ENCODE results near the gene UBALD2.
"Not testable (repeated sequence)": the region's sequence is repeated elsewhere in the genome, so short reads cannot be mapped to it uniquely, and the experiment has no call there.

Gene UBALD2

GRCh38 chr17:76264755-76265623, at the start of gene UBALD2:
TSS of gene UBALD2 (plus strand) at chr17:76265348. CDS start at chr17:76265506, 158 bp downstream.
- ATAC-seq: peak; percentile 84 to 86

- ATAC-seq: no peak
These were observed 48.1 kb upstream of the UBALD2 start for GRCh38 chr17:76217081-76217480.

GRCh38 chr17:76219670-76220383, 45.3 kb upstream of the UBALD2 start:
- ATAC-seq: peak in 1 of 2 donors; percentile 45

GRCh38 chr17:76223802-76224201, 41.3 kb upstream of the UBALD2 start:
- ATAC-seq: no peak

GRCh38 chr17:76225373-76226086, 39.6 kb upstream of the UBALD2 start:
- ATAC-seq: not testable (repeated sequence)

- not testable (repeated sequence) for ATAC-seq
These were observed 38.4 kb upstream of the UBALD2 start for GRCh38 chr17:76226749-76227148.

GRCh38 chr17:76232342-76232741, 32.8 kb upstream of the UBALD2 start:
- no peak for ATAC-seq

GRCh38 chr17:76233588-76234353, 31.4 kb upstream of the UBALD2 start:
- ATAC-seq: no peak

GRCh38 chr17:76234354-76234679, 30.8 kb upstream of the UBALD2 start:
- ATAC-seq: peak; percentile 32 to 56

GRCh38 chr17:76235883-76236282, 29.3 kb upstream of the UBALD2 start:
- no peak for ATAC-seq

- ATAC-seq: no peak
These were observed 28.5 kb upstream of the UBALD2 start for GRCh38 chr17:76236603-76237002.

- ATAC-seq: no peak
These were observed 27.3 kb upstream of the UBALD2 start for GRCh38 chr17:76237859-76238313.

GRCh38 chr17:76238847-76239537, 26.2 kb upstream of the UBALD2 start:
- no peak for ATAC-seq

- ATAC-seq: no peak
These were observed 25.4 kb upstream of the UBALD2 start for GRCh38 chr17:76239538-76240274.

GRCh38 chr17:76240461-76241203, 24.5 kb upstream of the UBALD2 start, which contains the start of gene RNF157:
TSS of gene RNF157 (minus strand) at chr17:76240493. CDS start at chr17:76240240, 253 bp downstream.
- ATAC-seq: peak; percentile 92 to 95

GRCh38 chr17:76241204-76241538, 24.0 kb upstream of the UBALD2 start:
- ATAC-seq: no peak

GRCh38 chr17:76241691-76242255, 23.4 kb upstream of the UBALD2 start:
- no peak for ATAC-seq

GRCh38 chr17:76243826-76244679, 21.1 kb upstream of the UBALD2 start:
- no peak for ATAC-seq

GRCh38 chr17:76244721-76245120, 20.4 kb upstream of the UBALD2 start:
- ATAC-seq: not testable (repeated sequence)
